HEK293 (cell line): Measurements from ENCODE around the gene PHACTR1.

ENCODE experiments used
- CTCF ChIA-PET: fragments of 350-600 bp; formaldehyde crosslinking; extraction: SDS; loops from one replicate; lab custom pipeline; 2021; ENCODE audit warnings: antibody characterized with exemption; lab: Yijun Ruan, JAX
- POLR2A ChIA-PET: fragments of 300-600 bp; formaldehyde crosslinking; extraction: SDS; loops from one replicate; lab custom pipeline; 2020; ENCODE audit warnings: antibody characterized with exemption, inconsistent platforms; lab: Yijun Ruan, JAX
- H3K27ac ChIP-seq: fragments of 200-500 bp; sonication (Bioruptor generic); 2 replicates; pipeline ENCODE4 v1.5.1; 2014; ENCODE audit warnings: low read depth, low read length, control low read depth, inconsistent platforms; ENCODE audit errors: extremely low read depth
- H3K36me3 ChIP-seq, 2 experiments: fragments of 200-500 bp in 1 of 2; sonication (Bioruptor generic) in 1 of 2; 1 replicate in 1 of 2; 2 replicates in 1 of 2; pipeline ENCODE4 v1.5.1; 2014 to 2017; ENCODE audit warnings: inconsistent platforms in 2 of 2, low read length in 2 of 2; ENCODE audit not compliant: control insufficient read depth in 2 of 2, insufficient read depth in 1 of 2
- H3K4me1 ChIP-seq: fragments of 200-500 bp; sonication (Bioruptor generic); 2 replicates; pipeline ENCODE4 v1.5.1; 2014; ENCODE audit warnings: mild to moderate bottlenecking, low read length, inconsistent platforms; ENCODE audit not compliant: control insufficient read depth, insufficient read depth
- H3K4me3 ChIP-seq: 2 replicates; pipeline ENCODE4 v1.5.1; 2011; ENCODE audit warnings: low read depth, mild to moderate bottlenecking, control low read depth, low read length, moderate library complexity
- H3K9me3 ChIP-seq: fragments of 200-500 bp; sonication (Bioruptor generic); 2 replicates; pipeline ENCODE4 v1.5.1; 2014; ENCODE audit warnings: low read depth, low read length, inconsistent platforms; ENCODE audit not compliant: control insufficient read depth, insufficient read depth
- EGR2 ChIP-seq: fragments of 450-650 bp; formaldehyde crosslinking; IDR thresholded peaks from 2 replicates; pipeline ENCODE4 v1.5.1; 2016; ENCODE audit warnings: low read depth, missing biosample characterization, missing genetic modification characterization
- FEZF1 ChIP-seq: fragments of 450-650 bp; formaldehyde crosslinking; IDR thresholded peaks from 2 replicates; pipeline ENCODE4 v1.5.1; 2016; ENCODE audit warnings: missing biosample characterization, missing genetic modification characterization
- KLF7 ChIP-seq: fragments of 450-650 bp; formaldehyde crosslinking; IDR thresholded peaks from 2 replicates; pipeline ENCODE4 v1.5.1; 2016; ENCODE audit warnings: missing biosample characterization, missing genetic modification characterization, borderline replicate concordance
- MZF1 ChIP-seq: fragments of 450-650 bp; formaldehyde crosslinking; IDR thresholded peaks from 2 replicates; pipeline ENCODE4 v1.5.1; 2017; ENCODE audit warnings: missing biosample characterization, missing genetic modification characterization, borderline replicate concordance
- OVOL3 ChIP-seq: fragments of 450-650 bp; formaldehyde crosslinking; IDR thresholded peaks from 2 replicates; pipeline ENCODE4 v1.5.1; 2016; ENCODE audit warnings: missing biosample characterization, missing genetic modification characterization
- SCRT2 ChIP-seq: fragments of 450-650 bp; formaldehyde crosslinking; IDR thresholded peaks from 2 replicates; pipeline ENCODE4 v1.5.1; 2016; ENCODE audit warnings: missing biosample characterization, missing genetic modification characterization
- ZIC2 ChIP-seq: fragments of 450-650 bp; formaldehyde crosslinking; IDR thresholded peaks from 2 replicates; pipeline ENCODE4 v1.5.1; 2016; ENCODE audit warnings: missing biosample characterization, missing genetic modification characterization
- ZNF121 ChIP-seq: fragments of 450-650 bp; formaldehyde crosslinking; IDR thresholded peaks from 2 replicates; pipeline ENCODE4 v1.5.1; 2016; ENCODE audit warnings: missing biosample characterization, missing genetic modification characterization
- ZNF157 ChIP-seq: fragments of 450-650 bp; formaldehyde crosslinking; IDR thresholded peaks from 2 replicates; pipeline ENCODE4 v1.5.1; 2016; ENCODE audit warnings: missing biosample characterization, missing genetic modification characterization
- ZNF175 ChIP-seq: fragments of 450-650 bp; formaldehyde crosslinking; IDR thresholded peaks from 2 replicates; pipeline ENCODE4 v1.5.1; 2016; ENCODE audit warnings: missing biosample characterization, missing genetic modification characterization
- ZNF18 ChIP-seq: fragments of 450-650 bp; formaldehyde crosslinking; IDR thresholded peaks from 2 replicates; pipeline ENCODE4 v1.5.1; 2016; ENCODE audit warnings: missing biosample characterization, missing genetic modification characterization
- ZNF2 ChIP-seq: fragments of 450-650 bp; formaldehyde crosslinking; IDR thresholded peaks from 2 replicates; pipeline ENCODE4 v1.5.1; 2016; ENCODE audit warnings: missing biosample characterization, missing genetic modification characterization
- ZNF26 ChIP-seq: fragments of 450-650 bp; formaldehyde crosslinking; IDR thresholded peaks from 2 replicates; pipeline ENCODE4 v1.5.1; 2016; ENCODE audit warnings: missing biosample characterization, missing genetic modification characterization
- ZNF394 ChIP-seq: fragments of 450-650 bp; formaldehyde crosslinking; IDR thresholded peaks from 2 replicates; pipeline ENCODE4 v1.5.1; 2016; ENCODE audit warnings: missing biosample characterization, missing genetic modification characterization, mild to moderate bottlenecking, moderate library complexity, borderline replicate concordance
- ZNF404 ChIP-seq: fragments of 450-650 bp; formaldehyde crosslinking; IDR thresholded peaks from 2 replicates; pipeline ENCODE4 v1.5.1; 2017; ENCODE audit warnings: missing biosample characterization, missing genetic modification characterization
- ZNF416 ChIP-seq: fragments of 450-650 bp; formaldehyde crosslinking; IDR thresholded peaks from 2 replicates; pipeline ENCODE4 v1.5.1; 2016; ENCODE audit warnings: missing biosample characterization, missing genetic modification characterization
- ZNF423 ChIP-seq: fragments of 450-650 bp; formaldehyde crosslinking; IDR thresholded peaks from 2 replicates; pipeline ENCODE4 v1.5.1; 2016; ENCODE audit warnings: missing biosample characterization, missing genetic modification characterization
- ZNF48 ChIP-seq: fragments of 450-650 bp; formaldehyde crosslinking; IDR thresholded peaks from 2 replicates; pipeline ENCODE4 v1.5.1; 2016; ENCODE audit warnings: missing biosample characterization, missing genetic modification characterization
- ZNF544 ChIP-seq: fragments of 450-650 bp; formaldehyde crosslinking; IDR thresholded peaks from 2 replicates; pipeline ENCODE4 v1.5.0; 2017; ENCODE audit warnings: missing biosample characterization, missing genetic modification characterization
- ZNF585B ChIP-seq: fragments of 450-650 bp; formaldehyde crosslinking; IDR thresholded peaks from 2 replicates; pipeline ENCODE4 v1.5.1; 2016; ENCODE audit warnings: missing biosample characterization, missing genetic modification characterization
- ZNF600 ChIP-seq: fragments of 450-650 bp; formaldehyde crosslinking; IDR thresholded peaks from 2 replicates; pipeline ENCODE4 v1.5.1; 2016; ENCODE audit warnings: missing biosample characterization, missing genetic modification characterization
- ZNF701 ChIP-seq: fragments of 450-650 bp; formaldehyde crosslinking; IDR thresholded peaks from 2 replicates; pipeline ENCODE4 v1.5.1; 2016; ENCODE audit warnings: missing biosample characterization, missing genetic modification characterization
- ZNF707 ChIP-seq: fragments of 450-650 bp; formaldehyde crosslinking; IDR thresholded peaks from 2 replicates; pipeline ENCODE4 v1.5.1; 2016; ENCODE audit warnings: missing biosample characterization, missing genetic modification characterization
- ZNF747 ChIP-seq: fragments of 450-650 bp; formaldehyde crosslinking; IDR thresholded peaks from 2 replicates; pipeline ENCODE4 v1.5.1; 2016; ENCODE audit warnings: missing biosample characterization, missing genetic modification characterization
- TF ChIP-seq, protein P1 (sequence below): IDR thresholded peaks from 2 replicates; pipeline ENCODE4 v1.6.1; 2011; ENCODE audit warnings: mild to moderate bottlenecking, low read depth, low read length, borderline replicate concordance

PHACTR1 gene

DNA sequence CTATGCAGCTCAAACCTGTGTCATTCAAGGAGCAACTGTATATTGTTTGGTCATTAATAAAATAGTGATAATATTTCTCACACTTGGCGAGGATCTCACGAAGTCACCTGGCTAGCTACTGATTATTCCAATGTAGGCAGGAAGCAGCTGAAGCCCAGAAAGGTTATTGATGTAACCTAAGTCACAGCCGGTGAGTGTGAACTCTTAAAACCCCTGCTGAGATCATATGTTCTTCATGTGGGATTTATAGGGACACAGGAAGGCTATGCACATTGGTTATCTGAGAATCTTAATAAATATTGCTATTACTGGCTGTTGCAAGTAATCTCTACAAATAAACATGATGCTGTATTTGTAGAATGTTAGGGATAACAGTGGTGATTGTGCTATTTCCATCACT, 450.3 kb downstream of the PHACTR1 start:
- H3K9me3 ChIP-seq = no peaks in the 10 kb centered on the region
- H3K27ac ChIP-seq = no peak overlapping the region
- H3K4me3 ChIP-seq = no peak overlapping the region
- ChIA-PET POLR2A (no interaction called here), CTCF (interaction anchor here (0.7 to 1.0 kb wide), 2 partner anchors 171 to 256 kb away, joined by 3 to 5 read pairs; no protein-coding TSS in a partner anchor)
- H3K4me1 ChIP-seq = peaks cover 3% of the 10 kb centered on the region; the same call in 1 of the 2 replicates
- no peaks in the 10 kb centered on the region for H3K36me3 ChIP-seq
- 0 out of 2 replicates have a peak, but pooled peaks have one; percentile 40 for TF ChIP-seq ZNF18 (tag by site-specific recombination)
- TF ChIP-seq ZNF175 (tag by site-specific recombination) = no peak
- TF ChIP-seq ZNF26 (tag by site-specific recombination) = no peak

DNA sequence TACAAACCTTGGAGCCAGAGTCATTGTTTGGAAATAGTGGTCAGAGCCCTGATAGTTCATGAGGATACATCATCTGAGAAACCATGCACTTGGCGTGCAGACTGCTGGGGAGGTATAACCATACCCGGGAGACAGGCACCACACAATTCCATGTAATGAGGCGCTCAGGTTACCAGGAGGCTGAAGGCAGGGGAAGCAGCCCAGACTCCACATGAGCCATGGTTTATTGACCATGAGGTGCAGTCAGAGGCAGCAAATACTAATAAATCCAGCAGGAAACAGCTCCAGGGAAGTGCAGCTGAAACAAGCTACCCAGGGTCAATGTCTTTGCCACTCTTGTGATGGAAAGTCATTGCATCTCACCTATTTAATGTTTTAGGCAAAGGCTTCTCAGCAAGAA, 455.7 kb downstream of the PHACTR1 start:
- Histone ChIP-seq H3K4me3 (no peak overlapping the region), H3K9me3 (no peaks in the 10 kb centered on the region), H3K4me1 (no peaks in the 10 kb centered on the region), H3K36me3 (no peaks in the 10 kb centered on the region), H3K27ac (no peak overlapping the region)
- TF ChIP-seq ZNF48 (tag by site-specific recombination) (no peak), ZNF157 (tag by site-specific recombination) (no peak), ZIC2 (tag by site-specific recombination) (peak; percentile 75), ZNF707 (no peak), SCRT2 (tag by site-specific recombination) (no peak), ZNF423 (tag by site-specific recombination) (no peak)
- CTCF ChIA-PET = no interaction called here
- POLR2A ChIA-PET = no interaction called here

DNA sequence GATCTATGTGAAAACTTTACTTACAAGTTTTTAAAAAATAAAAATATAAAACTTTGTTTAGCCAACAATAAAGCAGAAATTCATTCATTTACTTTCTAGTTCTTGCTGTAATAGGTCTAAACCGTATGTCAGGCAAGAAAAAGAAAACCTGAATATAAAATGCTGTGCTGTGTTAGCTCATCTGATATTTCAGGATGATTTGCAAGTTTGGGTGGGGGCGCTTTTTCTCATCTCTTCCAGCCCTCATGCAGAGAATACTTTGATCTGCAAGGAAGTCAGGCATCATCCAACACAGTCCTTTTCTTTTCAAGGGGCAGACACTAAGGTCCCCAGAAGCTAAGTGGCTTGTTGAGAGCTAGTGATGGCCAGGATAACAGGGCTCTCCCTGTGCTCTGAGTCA, 458.5 kb downstream of the PHACTR1 start:
- CTCF ChIA-PET = interaction anchor here (0.6 to 1.0 kb wide), 3 partner anchors 46 to 409 kb away, joined by 3 to 6 read pairs (median 3); no protein-coding TSS in a partner anchor
- no peaks in the 10 kb centered on the region for H3K9me3 ChIP-seq
- H3K27ac ChIP-seq = no peak overlapping the region
- no peaks in the 10 kb centered on the region for H3K36me3 ChIP-seq
- POLR2A ChIA-PET = interaction anchor here (0.8 kb wide), 1 partner anchor 27 kb away, joined by 3 read pairs; no protein-coding TSS in a partner anchor
- no peak for TF ChIP-seq ZNF394 (tag by site-specific recombination)
- no peak for TF ChIP-seq ZNF747
- no peak for TF ChIP-seq ZNF585B (tag by site-specific recombination)
- H3K4me3 ChIP-seq = no peak overlapping the region
- H3K4me1 ChIP-seq = no peaks in the 10 kb centered on the region

- no peak overlapping the region for H3K27ac ChIP-seq
- ChIA-PET POLR2A (interaction anchor here (0.8 kb wide), 1 partner anchor 26 kb away, joined by 3 read pairs; no protein-coding TSS in a partner anchor), CTCF (interaction anchor here (0.6 to 1.0 kb wide), 3 partner anchors 45 to 533 kb away, joined by 3 to 6 read pairs (median 3); no protein-coding TSS in a partner anchor)
- no peaks in the 10 kb centered on the region for H3K9me3 ChIP-seq
- H3K4me1 ChIP-seq = no peaks in the 10 kb centered on the region
- H3K4me3 ChIP-seq = no peak overlapping the region
- H3K36me3 ChIP-seq = no peaks in the 10 kb centered on the region
- TF ChIP-seq ZNF544 (tag by site-specific recombination) (no peak), ZNF416 (no peak), FEZF1 (tag by site-specific recombination) (no peak), ZNF701 (tag by site-specific recombination) (no peak), ZNF404 (tag by site-specific recombination) (no peak), OVOL3 (tag by site-specific recombination) (no peak), MZF1 (tag by site-specific recombination) (no peak), ZNF121 (tag by site-specific recombination) (no peak), KLF7 (tag by site-specific recombination) (no peak), ZNF2 (no peak), ZNF600 (tag by site-specific recombination) (no peak), EGR2 (tag by site-specific recombination) (no peak)
- TF ChIP-seq, protein P1, sequence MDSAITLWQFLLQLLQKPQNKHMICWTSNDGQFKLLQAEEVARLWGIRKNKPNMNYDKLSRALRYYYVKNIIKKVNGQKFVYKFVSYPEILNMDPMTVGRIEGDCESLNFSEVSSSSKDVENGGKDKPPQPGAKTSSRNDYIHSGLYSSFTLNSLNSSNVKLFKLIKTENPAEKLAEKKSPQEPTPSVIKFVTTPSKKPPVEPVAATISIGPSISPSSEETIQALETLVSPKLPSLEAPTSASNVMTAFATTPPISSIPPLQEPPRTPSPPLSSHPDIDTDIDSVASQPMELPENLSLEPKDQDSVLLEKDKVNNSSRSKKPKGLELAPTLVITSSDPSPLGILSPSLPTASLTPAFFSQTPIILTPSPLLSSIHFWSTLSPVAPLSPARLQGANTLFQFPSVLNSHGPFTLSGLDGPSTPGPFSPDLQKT = no peak
Observed at GRCh38 chr6:13175759-13176158, 459.2 kb downstream of the PHACTR1 start.
